ENCODE data around the gene CHD6.

DNA sequence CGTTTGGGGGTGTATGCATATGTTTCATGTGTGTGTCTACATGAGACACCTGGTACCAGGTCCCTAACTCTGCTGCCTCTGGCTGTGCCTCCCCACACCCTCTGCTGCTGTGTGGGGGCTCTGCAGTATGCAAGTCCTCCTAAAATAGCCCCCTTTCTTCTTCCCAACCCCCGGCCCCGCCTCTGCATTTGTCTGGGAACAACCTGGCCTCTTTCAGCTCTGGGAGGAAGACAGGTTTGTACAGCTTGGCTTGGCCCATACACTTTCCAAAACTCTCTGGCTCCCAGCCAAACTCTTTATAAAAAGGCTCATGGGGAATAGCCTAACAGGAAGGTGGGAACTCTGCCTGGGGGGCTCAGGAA lies 224.5 kb downstream of the CHD6 start:
- no peak for TF ChIP-seq CTCF (conservative IDR thresholded peaks at IDR 0.05)
- no peak for TF ChIP-seq EZH2 (IDR thresholded peaks at IDR 0.05; ENCODE audit: low read depth)

Data from PC-9 (cell line).